ENCODE results near the gene ELFN1.

Gene ELFN1

DNA sequence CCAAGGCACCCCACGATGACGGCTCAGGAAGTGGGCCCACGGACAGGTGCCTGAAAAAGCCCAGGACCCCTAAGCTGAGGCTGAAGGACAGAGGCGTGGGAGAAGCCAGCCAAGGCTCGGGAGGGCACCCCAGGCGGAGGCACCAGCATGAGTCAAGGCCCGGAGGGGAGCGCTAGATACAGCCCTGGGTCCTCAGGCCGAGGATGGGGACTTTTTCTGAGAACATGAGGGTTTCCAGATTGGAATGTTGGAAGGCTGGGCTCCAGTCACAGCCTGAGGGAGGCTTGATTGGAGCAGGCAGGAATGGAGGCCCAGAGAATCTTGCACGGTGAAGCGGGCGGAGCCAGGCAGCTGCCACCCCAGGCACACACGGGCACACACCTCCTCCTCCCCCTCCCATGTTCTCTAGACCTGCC, 19.0 kb upstream of the ELFN1 start:
- Histone ChIP-seq H3K27me3 (ENCODE audit: insufficient read depth, poor library complexity, severe bottlenecking) (no peaks in the 10 kb centered on the region), H3K27ac (replicated peaks) (no peak overlapping the region), H3K4me3 (replicated peaks; ENCODE audit: insufficient read depth, low read length) (no peak overlapping the region)
- no peak for TF ChIP-seq POLR2AphosphoS5 (IDR thresholded peaks at IDR 0.05; ENCODE audit: low read depth)
- TF ChIP-seq, protein P1, sequence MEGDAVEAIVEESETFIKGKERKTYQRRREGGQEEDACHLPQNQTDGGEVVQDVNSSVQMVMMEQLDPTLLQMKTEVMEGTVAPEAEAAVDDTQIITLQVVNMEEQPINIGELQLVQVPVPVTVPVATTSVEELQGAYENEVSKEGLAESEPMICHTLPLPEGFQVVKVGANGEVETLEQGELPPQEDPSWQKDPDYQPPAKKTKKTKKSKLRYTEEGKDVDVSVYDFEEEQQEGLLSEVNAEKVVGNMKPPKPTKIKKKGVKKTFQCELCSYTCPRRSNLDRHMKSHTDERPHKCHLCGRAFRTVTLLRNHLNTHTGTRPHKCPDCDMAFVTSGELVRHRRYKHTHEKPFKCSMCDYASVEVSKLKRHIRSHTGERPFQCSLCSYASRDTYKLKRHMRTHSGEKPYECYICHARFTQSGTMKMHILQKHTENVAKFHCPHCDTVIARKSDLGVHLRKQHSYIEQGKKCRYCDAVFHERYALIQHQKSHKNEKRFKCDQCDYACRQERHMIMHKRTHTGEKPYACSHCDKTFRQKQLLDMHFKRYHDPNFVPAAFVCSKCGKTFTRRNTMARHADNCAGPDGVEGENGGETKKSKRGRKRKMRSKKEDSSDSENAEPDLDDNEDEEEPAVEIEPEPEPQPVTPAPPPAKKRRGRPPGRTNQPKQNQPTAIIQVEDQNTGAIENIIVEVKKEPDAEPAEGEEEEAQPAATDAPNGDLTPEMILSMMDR (IDR thresholded peaks at IDR 0.05; ENCODE audit: insufficient read depth, low read length) = no peak
- TF ChIP-seq GABPA (IDR thresholded peaks at IDR 0.05; ENCODE audit: low read depth) = no peak
- TF ChIP-seq SPI1 (IDR thresholded peaks at IDR 0.05; ENCODE audit: borderline replicate concordance, low read depth) = no peak
- TF ChIP-seq REST (IDR thresholded peaks at IDR 0.05; ENCODE audit: insufficient replicate concordance, low read depth) = no peak
- DNase-seq (ENCODE audit: low read depth in 1 of 2, low spot score in 1 of 2) = no peak

- DNase-seq (ENCODE audit: low read depth in 1 of 2, low spot score in 1 of 2) = no peak
- H3K27me3 ChIP-seq (ENCODE audit: insufficient read depth, poor library complexity, severe bottlenecking) = no peaks in the 10 kb centered on the region
- TF ChIP-seq, protein P1 (IDR thresholded peaks at IDR 0.05; ENCODE audit: insufficient read depth, low read length) = no peak
- no peak for TF ChIP-seq REST (IDR thresholded peaks at IDR 0.05; ENCODE audit: insufficient replicate concordance, low read depth)
- no peak for TF ChIP-seq POLR2AphosphoS5 (IDR thresholded peaks at IDR 0.05; ENCODE audit: low read depth)
- no peak for TF ChIP-seq SPI1 (IDR thresholded peaks at IDR 0.05; ENCODE audit: borderline replicate concordance, low read depth)
- TF ChIP-seq GABPA (IDR thresholded peaks at IDR 0.05; ENCODE audit: low read depth) = no peak
- H3K27ac ChIP-seq (replicated peaks) = no peak overlapping the region
- no peak overlapping the region for H3K4me3 ChIP-seq (replicated peaks; ENCODE audit: insufficient read depth, low read length)
These were observed 18.2 kb upstream of the ELFN1 start for GRCh38 chr7:1651891-1652290.

DNA sequence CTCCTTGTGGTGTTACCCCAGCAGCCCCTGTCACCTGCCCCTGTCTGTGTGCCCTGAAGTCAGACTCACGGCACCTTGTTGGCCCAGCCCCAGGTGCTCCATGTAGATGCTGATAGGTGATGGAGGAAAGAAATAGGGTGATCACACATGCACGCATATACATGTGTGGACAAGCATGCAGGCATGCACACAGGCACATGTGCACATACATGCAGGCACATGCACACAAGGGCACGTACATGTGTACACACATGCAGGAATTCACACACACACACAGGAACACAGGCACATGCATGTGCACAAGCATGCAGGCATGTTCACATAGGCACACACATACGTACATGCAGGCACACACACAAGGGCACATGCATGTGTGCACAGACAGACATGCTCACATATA, 16.6 kb upstream of the ELFN1 start:
- H3K27ac ChIP-seq (replicated peaks) = no peak overlapping the region
- no peak for DNase-seq (ENCODE audit: low read depth in 1 of 2, low spot score in 1 of 2)
- TF ChIP-seq REST (IDR thresholded peaks at IDR 0.05; ENCODE audit: insufficient replicate concordance, low read depth) (no peak), SPI1 (IDR thresholded peaks at IDR 0.05; ENCODE audit: borderline replicate concordance, low read depth) (no peak), POLR2AphosphoS5 (IDR thresholded peaks at IDR 0.05; ENCODE audit: low read depth) (no peak), GABPA (IDR thresholded peaks at IDR 0.05; ENCODE audit: low read depth) (no peak)
- TF ChIP-seq, protein P1 (IDR thresholded peaks at IDR 0.05; ENCODE audit: insufficient read depth, low read length) = no peak
- no peaks in the 10 kb centered on the region for H3K27me3 ChIP-seq (ENCODE audit: insufficient read depth, poor library complexity, severe bottlenecking)
- no peak overlapping the region for H3K4me3 ChIP-seq (replicated peaks; ENCODE audit: insufficient read depth, low read length)
